Measurements from ENCODE around the gene ZNF81. TPM values are rescaled to one million over a fixed set of nuclear protein-coding genes. Genes with fewer than 3 reads are reported as not detected.

The ZNF81 gene
- total RNA-seq, 1 donor from 2014 or later, result 12.5 TPM

- Mint-ChIP-seq H3K27ac (no peak overlapping the region), H3K4me3 (no peak overlapping the region), H3K9me3 (peaks cover 10% of the 10 kb centered on the region), H3K36me3 (peaks cover 5% of the 10 kb centered on the region), H3K4me1 (no peaks in the 10 kb centered on the region), H3K27me3 (ENCODE audit: low read depth) (no peaks in the 10 kb centered on the region)
- TF ChIP-seq, protein P1, sequence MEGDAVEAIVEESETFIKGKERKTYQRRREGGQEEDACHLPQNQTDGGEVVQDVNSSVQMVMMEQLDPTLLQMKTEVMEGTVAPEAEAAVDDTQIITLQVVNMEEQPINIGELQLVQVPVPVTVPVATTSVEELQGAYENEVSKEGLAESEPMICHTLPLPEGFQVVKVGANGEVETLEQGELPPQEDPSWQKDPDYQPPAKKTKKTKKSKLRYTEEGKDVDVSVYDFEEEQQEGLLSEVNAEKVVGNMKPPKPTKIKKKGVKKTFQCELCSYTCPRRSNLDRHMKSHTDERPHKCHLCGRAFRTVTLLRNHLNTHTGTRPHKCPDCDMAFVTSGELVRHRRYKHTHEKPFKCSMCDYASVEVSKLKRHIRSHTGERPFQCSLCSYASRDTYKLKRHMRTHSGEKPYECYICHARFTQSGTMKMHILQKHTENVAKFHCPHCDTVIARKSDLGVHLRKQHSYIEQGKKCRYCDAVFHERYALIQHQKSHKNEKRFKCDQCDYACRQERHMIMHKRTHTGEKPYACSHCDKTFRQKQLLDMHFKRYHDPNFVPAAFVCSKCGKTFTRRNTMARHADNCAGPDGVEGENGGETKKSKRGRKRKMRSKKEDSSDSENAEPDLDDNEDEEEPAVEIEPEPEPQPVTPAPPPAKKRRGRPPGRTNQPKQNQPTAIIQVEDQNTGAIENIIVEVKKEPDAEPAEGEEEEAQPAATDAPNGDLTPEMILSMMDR (IDR thresholded peaks at IDR 0.05; ENCODE audit: unreplicated experiment), result no peak
- DNase-seq (ENCODE audit: low spot score in 2 of 2, unreplicated experiment in 2 of 2), result no peak
Measured at GRCh38 chrX:47862680-47863079, 26.0 kb downstream of the ZNF81 start.

DNA sequence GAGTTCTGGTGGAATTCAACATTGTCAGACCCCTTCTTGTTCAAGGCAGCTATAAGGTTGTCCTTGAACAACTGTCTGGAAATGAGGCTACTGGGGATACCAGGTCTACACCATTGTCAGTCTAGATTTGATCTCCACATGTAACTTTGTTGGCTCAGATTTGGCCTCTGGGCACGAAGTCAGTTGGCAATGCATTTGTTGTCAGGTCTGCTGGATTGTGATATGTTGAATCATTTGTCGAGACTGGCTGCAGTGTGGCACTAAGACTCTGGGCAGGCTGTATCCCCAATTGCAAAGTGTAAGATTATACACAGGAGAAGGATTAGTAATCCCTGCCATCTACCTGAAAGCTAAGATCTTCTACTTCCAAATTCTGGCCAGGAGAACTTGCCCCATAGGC is 26.5 kb downstream of the ZNF81 start:
- H3K9me3 Mint-ChIP-seq, result peaks cover 10% of the 10 kb centered on the region
- no peak for DNase-seq (ENCODE audit: low spot score in 2 of 2, unreplicated experiment in 2 of 2)
- TF ChIP-seq, protein P1 (IDR thresholded peaks at IDR 0.05; ENCODE audit: unreplicated experiment), result no peak
- no peak overlapping the region for H3K4me3 Mint-ChIP-seq
- H3K27me3 Mint-ChIP-seq (ENCODE audit: low read depth), result no peaks in the 10 kb centered on the region
- peaks cover 5% of the 10 kb centered on the region for H3K36me3 Mint-ChIP-seq
- H3K4me1 Mint-ChIP-seq, result no peaks in the 10 kb centered on the region
- no peak overlapping the region for H3K27ac Mint-ChIP-seq

- Mint-ChIP-seq H3K36me3 (peaks cover 4% of the 10 kb centered on the region), H3K4me1 (no peaks in the 10 kb centered on the region), H3K9me3 (peaks cover 14% of the 10 kb centered on the region), H3K27ac (no peak overlapping the region), H3K4me3 (no peak overlapping the region), H3K27me3 (ENCODE audit: low read depth) (no peaks in the 10 kb centered on the region)
- no peak for DNase-seq (ENCODE audit: low spot score in 2 of 2, unreplicated experiment in 2 of 2)
- TF ChIP-seq, protein P1 (IDR thresholded peaks at IDR 0.05; ENCODE audit: unreplicated experiment), result no peak
Measured at GRCh38 chrX:47864300-47864699, 27.6 kb downstream of the ZNF81 start.

- no peaks in the 10 kb centered on the region for H3K36me3 Mint-ChIP-seq
- H3K4me3 Mint-ChIP-seq, result no peak overlapping the region
- DNase-seq (ENCODE audit: low spot score in 2 of 2, unreplicated experiment in 2 of 2), result no peak
- no peak overlapping the region for H3K27ac Mint-ChIP-seq
- H3K27me3 Mint-ChIP-seq (ENCODE audit: low read depth), result no peaks in the 10 kb centered on the region
- TF ChIP-seq, protein P1 (IDR thresholded peaks at IDR 0.05; ENCODE audit: unreplicated experiment), result no peak
- no peaks in the 10 kb centered on the region for H3K4me1 Mint-ChIP-seq
- peaks cover 14% of the 10 kb centered on the region for H3K9me3 Mint-ChIP-seq
Measured at GRCh38 chrX:47864785-47865184, 28.1 kb downstream of the ZNF81 start.

DNA sequence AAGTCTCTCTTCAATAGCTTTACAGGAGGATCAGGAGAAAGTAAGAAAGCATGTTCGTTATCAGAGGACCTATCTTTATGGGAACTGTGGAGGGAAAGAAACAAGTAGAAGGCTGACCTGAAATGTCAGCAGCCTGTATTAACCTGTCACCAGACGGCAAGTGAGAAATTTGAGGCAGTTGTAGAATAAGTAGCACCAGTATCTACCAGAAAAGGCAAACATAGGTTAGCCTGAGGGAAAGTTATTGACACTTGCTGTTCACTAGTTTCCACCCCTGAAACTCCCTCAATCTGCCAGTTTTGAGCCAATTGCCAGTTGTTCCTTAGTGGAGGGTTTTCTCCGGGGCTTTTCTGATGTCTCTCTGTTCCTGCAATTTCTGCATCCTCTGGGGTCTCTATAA is 36.4 kb downstream of the ZNF81 start:
- no peak for DNase-seq (ENCODE audit: low spot score in 2 of 2, unreplicated experiment in 2 of 2)
- Mint-ChIP-seq H3K9me3 (peaks cover 32% of the 10 kb centered on the region), H3K27me3 (ENCODE audit: low read depth) (no peaks in the 10 kb centered on the region), H3K36me3 (peaks cover 16% of the 10 kb centered on the region), H3K27ac (no peak overlapping the region), H3K4me1 (no peaks in the 10 kb centered on the region), H3K4me3 (no peak overlapping the region)
- TF ChIP-seq, protein P1 (IDR thresholded peaks at IDR 0.05; ENCODE audit: unreplicated experiment), result no peak

DNA sequence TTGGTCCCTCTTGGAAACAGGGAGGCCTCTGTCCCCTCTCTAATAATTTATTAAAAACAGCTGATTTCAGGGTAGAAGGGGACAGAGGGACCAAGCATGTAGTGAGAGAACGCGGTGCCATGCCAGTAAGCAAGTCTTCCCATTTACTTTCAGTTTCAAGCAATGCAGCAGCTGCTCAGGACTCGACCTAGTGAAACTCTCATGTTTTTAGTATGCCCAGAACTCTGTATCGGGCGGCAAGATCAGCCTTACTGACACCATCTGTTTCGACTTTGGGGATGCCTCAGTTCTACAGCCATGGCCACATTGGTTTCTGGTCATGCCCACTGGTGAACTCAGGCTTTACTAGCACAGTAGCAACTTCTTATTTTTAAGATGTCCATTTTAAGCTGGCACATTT is 40.6 kb downstream of the ZNF81 start:
- TF ChIP-seq, protein P1 (IDR thresholded peaks at IDR 0.05; ENCODE audit: unreplicated experiment), result no peak
- no peaks in the 10 kb centered on the region for H3K4me1 Mint-ChIP-seq
- no peaks in the 10 kb centered on the region for H3K27me3 Mint-ChIP-seq (ENCODE audit: low read depth)
- no peak for DNase-seq (ENCODE audit: low spot score in 2 of 2, unreplicated experiment in 2 of 2)
- no peak overlapping the region for H3K4me3 Mint-ChIP-seq
- H3K9me3 Mint-ChIP-seq, result peaks cover 58% of the 10 kb centered on the region
- H3K27ac Mint-ChIP-seq, result no peak overlapping the region
- H3K36me3 Mint-ChIP-seq, result peaks cover 40% of the 10 kb centered on the region

Data from mesothelial cell of epicardium (in vitro differentiated cells).